Activated CD8-positive, alpha-beta T cell treated with anti-CD3 and anti-CD28 coated beads, Interleukin-2, amount 10 ng/mL, durations not matched to agents 7 days and 5 days (primary cell): Measurements from ENCODE around the gene TUBA4A. TPM values are rescaled to one million over a fixed set of nuclear protein-coding genes. Genes with fewer than 3 reads are reported as not detected.
A peak's percentile ranks its signal among the peaks of the same experiment; 100 is the strongest.

ENCODE experiments used
- ATAC-seq: fragments of 150-1000 bp; cut with Tn5 transposase; one replicate; pipeline ENCODE4 v1.10.0; 2021; ENCODE audit warnings: moderate library complexity
- CTCF ChIA-PET: fragments of 350-600 bp; sonication (Branson Sonifier 250); formaldehyde crosslinking; loops from one replicate; lab custom pipeline; 2021; ENCODE audit warnings: antibody characterized with exemption; lab: Charles Lee
- POLR2A ChIA-PET: fragments of 350-600 bp; sonication (Branson Sonifier 250); formaldehyde crosslinking; loops from one replicate; lab custom pipeline; 2021; ENCODE audit warnings: antibody characterized with exemption; lab: Charles Lee
- DNase-seq: peaks from one replicate; pipeline ENCODE4 v3.0.0-alpha.2; 2020
- H3K27ac Mint-ChIP-seq: one replicate; pipeline ENCODE4 v1.8.0; 2021; ENCODE audit warnings: mild to moderate bottlenecking, mixed read lengths
- H3K27me3 Mint-ChIP-seq: one replicate; pipeline ENCODE4 v1.8.0; 2021; ENCODE audit warnings: low read depth, mixed read lengths
- H3K36me3 Mint-ChIP-seq: one replicate; pipeline ENCODE4 v1.8.0; 2021; ENCODE audit warnings: low read depth, mixed read lengths
- H3K4me1 Mint-ChIP-seq: one replicate; pipeline ENCODE4 v1.8.0; 2021; ENCODE audit warnings: low read depth, mixed read lengths
- H3K4me3 Mint-ChIP-seq: one replicate; pipeline ENCODE4 v1.8.0; 2021; ENCODE audit warnings: mild to moderate bottlenecking, mixed read lengths
- H3K9me3 Mint-ChIP-seq: one replicate; pipeline ENCODE4 v1.8.0; 2022; ENCODE audit warnings: mixed read lengths; ENCODE audit not compliant: insufficient read depth
- total RNA-seq, 2 experiments: library from RNA; stranded (reverse); gene quantifications; one replicate each; pipeline ENCODE4 v1.2.3, GENCODE V29; 2021

Gene TUBA4A
- total RNA-seq, 2 experiments from 2014 or later, result 286 to 292 TPM

DNA sequence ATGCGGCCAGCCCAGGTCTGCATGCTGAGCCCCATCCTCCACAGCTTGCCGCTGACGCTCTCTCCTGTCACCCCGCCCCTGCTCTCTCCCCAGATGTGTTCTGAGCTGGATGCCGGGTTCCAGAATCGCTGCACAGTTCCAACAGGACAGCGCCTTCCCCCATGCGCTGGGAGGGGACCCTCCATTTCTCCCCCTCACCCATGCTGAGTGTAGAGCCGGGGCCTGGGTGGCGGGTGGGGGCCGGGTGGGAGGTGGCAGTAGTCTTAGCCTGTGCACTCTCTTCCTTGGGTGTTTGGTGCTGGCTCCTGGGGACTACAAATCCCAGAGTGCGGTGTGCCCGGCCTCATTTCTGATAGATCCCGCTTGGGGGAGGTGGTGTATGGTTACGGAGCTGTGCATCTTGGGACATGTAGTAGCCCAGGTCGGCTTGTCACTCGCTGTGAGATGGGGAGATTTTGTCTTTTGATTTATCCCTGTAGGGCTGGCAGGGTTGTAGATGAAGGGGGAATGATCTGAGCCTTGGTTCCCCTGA, 32.2 kb upstream of the TUBA4A start:
- DNase-seq, result no peak
- H3K9me3 Mint-ChIP-seq, result no peaks in the 10 kb centered on the region
- H3K4me1 Mint-ChIP-seq, result peaks cover 12% of the 10 kb centered on the region
- no peaks in the 10 kb centered on the region for H3K27me3 Mint-ChIP-seq
- ATAC-seq, result no peak
- peaks cover 22% of the 10 kb centered on the region for H3K36me3 Mint-ChIP-seq
- CTCF ChIA-PET, result interaction anchor here (0.6 to 13.6 kb wide), 3 partner anchors 7 to 74 kb away, joined by 3 to 239 read pairs (median 3); no protein-coding TSS in a partner anchor
- no peak overlapping the region for H3K4me3 Mint-ChIP-seq
- POLR2A ChIA-PET, result interaction anchor here (1.0 to 1.7 kb wide), 2 partner anchors 9 to 40 kb away, joined by 3 to 5 read pairs; partner anchors contain the start of gene STK16
- no peak overlapping the region for H3K27ac Mint-ChIP-seq

- POLR2A ChIA-PET, result interaction anchor here (1.0 to 1.7 kb wide), 2 partner anchors 9 to 33 kb away, joined by 3 to 5 read pairs; partner anchors contain the start of gene TUBA4B
- no peak for ATAC-seq
- peaks cover 15% of the 10 kb centered on the region for H3K4me1 Mint-ChIP-seq
Measured at GRCh38 chr2:219285373-219285735, 31.6 kb upstream of the TUBA4A start.

GRCh38 chr2:219284501-219285372, 31.0 kb upstream of the TUBA4A start:
- H3K27me3 Mint-ChIP-seq, result no peaks in the 10 kb centered on the region
- DNase-seq (no peak), ATAC-seq (no peak)
- H3K9me3 Mint-ChIP-seq, result no peaks in the 10 kb centered on the region
- H3K4me3 Mint-ChIP-seq, result no peak overlapping the region
- ChIA-PET POLR2A (interaction anchor here (0.6 to 1.7 kb wide), 3 partner anchors 10 to 35 kb away, joined by 3 to 5 read pairs (median 3); partner anchors contain the start of gene TUBA4B), CTCF (interaction anchor here (1.2 to 13.6 kb wide), 2 partner anchors 8 to 103 kb away, joined by 3 to 239 read pairs; partner anchors contain the start of gene DNPEP)
- H3K4me1 Mint-ChIP-seq, result peaks cover 21% of the 10 kb centered on the region
- H3K27ac Mint-ChIP-seq, result no peak overlapping the region
- peaks cover 28% of the 10 kb centered on the region for H3K36me3 Mint-ChIP-seq

More at GRCh38 chr2:219285373-219285735, 31.6 kb upstream of the TUBA4A start:
- CTCF ChIA-PET, result interaction anchor here (13.6 kb wide), 1 partner anchor 8 kb away, joined by 239 read pairs; no protein-coding TSS in a partner anchor
- no peak overlapping the region for H3K27ac Mint-ChIP-seq
- H3K4me3 Mint-ChIP-seq, result no peak overlapping the region
- H3K36me3 Mint-ChIP-seq, result peaks cover 26% of the 10 kb centered on the region
- no peaks in the 10 kb centered on the region for H3K9me3 Mint-ChIP-seq
- no peak for DNase-seq
- no peaks in the 10 kb centered on the region for H3K27me3 Mint-ChIP-seq

DNA sequence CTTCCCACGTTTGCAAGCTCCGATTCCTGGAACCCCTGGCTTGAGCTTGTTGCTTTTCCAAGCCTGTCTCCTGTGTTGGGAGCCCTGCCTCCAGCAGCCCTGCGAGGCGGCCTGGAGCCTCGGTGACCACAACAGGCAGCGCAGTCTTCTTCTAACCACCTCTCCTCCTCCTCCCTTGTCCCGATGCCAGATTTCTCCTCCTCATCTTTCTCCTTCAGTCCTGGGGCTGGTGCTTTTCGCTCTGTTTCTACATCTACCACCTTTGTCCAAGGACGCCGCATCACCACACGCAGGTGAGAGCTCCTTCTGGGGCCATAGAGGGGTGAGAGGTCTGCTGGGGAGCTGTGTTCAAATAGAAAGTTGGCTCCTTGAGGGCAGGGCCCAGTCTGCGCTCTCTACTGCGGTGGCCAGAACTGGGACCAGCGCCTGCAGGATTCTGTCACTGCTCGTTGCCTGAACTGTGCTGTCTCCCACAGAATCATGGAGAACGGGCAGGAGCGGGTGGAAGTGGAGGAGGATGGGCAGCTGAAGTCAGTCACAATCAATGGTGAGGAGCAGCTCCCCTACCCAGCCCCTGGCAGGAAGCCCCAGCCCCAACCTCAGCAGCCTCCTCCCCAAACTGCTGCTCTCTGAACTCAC, 29.3 kb upstream of the TUBA4A start:
- no peak for ATAC-seq
- Mint-ChIP-seq H3K4me1 (peaks cover 33% of the 10 kb centered on the region), H3K27ac (peak overlapping the region; percentile 8), H3K4me3 (no peak overlapping the region), H3K9me3 (no peaks in the 10 kb centered on the region), H3K27me3 (no peaks in the 10 kb centered on the region), H3K36me3 (peaks cover 28% of the 10 kb centered on the region)
- no peak for DNase-seq
- ChIA-PET POLR2A (no interaction called here), CTCF (interaction anchor here (13.6 kb wide), 1 partner anchor 10 kb away, joined by 239 read pairs; no protein-coding TSS in a partner anchor)

- Mint-ChIP-seq H3K4me1 (peaks cover 40% of the 10 kb centered on the region), H3K27me3 (no peaks in the 10 kb centered on the region), H3K9me3 (no peaks in the 10 kb centered on the region), H3K4me3 (no peak overlapping the region), H3K27ac (no peak overlapping the region), H3K36me3 (peaks cover 28% of the 10 kb centered on the region)
- ChIA-PET POLR2A (interaction anchor here (0.9 kb wide), 1 partner anchor 53 kb away, joined by 5 read pairs; the partner anchor contains the start of genes ANKZF1 and ATG9A), CTCF (interaction anchor here (0.6 to 13.6 kb wide), 2 partner anchors 11 to 27 kb away, joined by 3 to 239 read pairs; no protein-coding TSS in a partner anchor)
- ATAC-seq (no peak), DNase-seq (no peak)
Measured at GRCh38 chr2:219282375-219282774, 28.7 kb upstream of the TUBA4A start.

DNA sequence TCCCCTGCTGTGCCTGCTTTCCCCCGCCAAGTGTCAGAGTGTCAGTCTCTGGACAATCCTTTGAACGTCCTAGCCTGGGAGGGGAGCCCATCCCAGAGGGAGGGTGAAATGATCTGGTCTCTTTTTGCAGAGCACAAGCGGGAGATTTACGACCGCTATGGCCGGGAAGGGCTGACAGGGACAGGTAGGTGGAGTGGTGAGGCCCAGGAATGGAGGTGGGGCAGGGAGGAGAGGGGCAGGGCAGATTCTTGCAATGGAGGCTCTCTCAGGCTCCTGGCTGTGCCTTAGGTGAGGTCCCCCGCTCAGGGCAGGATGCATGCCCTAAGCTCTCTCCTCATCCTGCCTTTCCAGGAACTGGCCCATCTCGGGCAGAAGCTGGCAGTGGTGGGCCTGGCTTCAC, 27.9 kb upstream of the TUBA4A start:
- POLR2A ChIA-PET, result interaction anchor here (0.9 to 1.2 kb wide), 2 partner anchors 12 to 52 kb away, joined by 5 read pairs; partner anchors contain the start of genes ANKZF1 and ATG9A
- peaks cover 42% of the 10 kb centered on the region for H3K4me1 Mint-ChIP-seq

GRCh38 chr2:219280651-219281050, 26.9 kb upstream of the TUBA4A start:
- no peaks in the 10 kb centered on the region for H3K9me3 Mint-ChIP-seq
- peak overlapping the region; percentile 66 for H3K27ac Mint-ChIP-seq
- H3K4me1 Mint-ChIP-seq, result peaks cover 42% of the 10 kb centered on the region
- DNase-seq, result no peak
- ATAC-seq, result no peak
- CTCF ChIA-PET, result interaction anchor here (1.1 to 13.6 kb wide), 5 partner anchors 12 to 121 kb away, joined by 3 to 239 read pairs (median 12); no protein-coding TSS in a partner anchor
- peaks cover 28% of the 10 kb centered on the region for H3K36me3 Mint-ChIP-seq
- H3K4me3 Mint-ChIP-seq, result peak overlapping the region; percentile 93
- POLR2A ChIA-PET, result interaction anchor here (1.2 to 3.0 kb wide), 2 partner anchors 13 to 27 kb away, joined by 5 to 42 read pairs; partner anchors contain the start of genes TUBA4A and TUBA4B
- no peaks in the 10 kb centered on the region for H3K27me3 Mint-ChIP-seq

More for the DNA sequence above, 27.9 kb upstream of the TUBA4A start:
- H3K27ac Mint-ChIP-seq, result peak overlapping the region; percentile 55
- ATAC-seq (no peak), DNase-seq (no peak)
- no peaks in the 10 kb centered on the region for H3K9me3 Mint-ChIP-seq
- no peaks in the 10 kb centered on the region for H3K27me3 Mint-ChIP-seq
- H3K36me3 Mint-ChIP-seq, result peaks cover 28% of the 10 kb centered on the region
- CTCF ChIA-PET, result interaction anchor here (0.6 to 13.6 kb wide), 3 partner anchors 12 to 36 kb away, joined by 3 to 239 read pairs (median 3); partner anchors contain the start of gene STK16
- H3K4me3 Mint-ChIP-seq, result no peak overlapping the region

DNA sequence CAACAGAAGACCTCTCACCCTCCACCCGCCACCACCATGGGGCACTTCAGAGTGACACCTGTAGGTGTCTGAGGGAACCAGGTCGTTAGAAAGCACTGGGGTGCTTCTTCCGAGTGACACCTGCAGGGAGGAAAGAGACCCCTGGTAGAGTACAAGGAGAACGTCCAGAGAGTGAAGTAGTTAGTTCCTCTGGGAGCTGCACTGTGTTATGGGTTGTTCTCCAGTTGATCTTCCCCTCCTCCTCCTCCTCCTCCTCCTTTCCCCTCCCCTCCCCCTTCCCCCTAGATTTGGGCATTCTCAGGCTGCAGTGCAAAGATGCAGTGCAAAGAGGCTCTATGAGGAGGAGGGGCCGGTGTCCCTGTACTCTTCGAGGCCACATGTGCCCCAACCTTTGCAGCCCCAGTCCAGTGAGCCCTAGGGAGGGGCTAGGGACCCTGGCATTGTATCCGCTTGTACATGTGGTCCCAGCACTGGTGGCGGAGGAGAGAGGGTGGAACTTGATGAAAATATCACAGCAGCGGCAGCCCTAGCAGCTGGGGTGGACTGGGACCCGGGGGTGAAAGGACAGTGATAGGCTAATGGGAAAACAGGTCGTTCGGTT, 26.3 kb upstream of the TUBA4A start:
- DNase-seq, result no peak
- ChIA-PET POLR2A (interaction anchor here (0.7 to 3.0 kb wide), 12 partner anchors 14 to 382 kb away, joined by 3 to 42 read pairs (median 9); partner anchors contain the start of genes ANKZF1, ATG9A, CNPPD1 and GLB1L), CTCF (interaction anchor here (1.1 to 13.6 kb wide), 6 partner anchors 13 to 120 kb away, joined by 3 to 239 read pairs (median 8); no protein-coding TSS in a partner anchor)
- no peaks in the 10 kb centered on the region for H3K27me3 Mint-ChIP-seq
- no peak for ATAC-seq
- H3K36me3 Mint-ChIP-seq, result peaks cover 27% of the 10 kb centered on the region
- peak overlapping the region; percentile 93 for H3K4me3 Mint-ChIP-seq
- no peaks in the 10 kb centered on the region for H3K9me3 Mint-ChIP-seq
- peak overlapping the region; percentile 98 for H3K27ac Mint-ChIP-seq
- peaks cover 42% of the 10 kb centered on the region for H3K4me1 Mint-ChIP-seq

DNA sequence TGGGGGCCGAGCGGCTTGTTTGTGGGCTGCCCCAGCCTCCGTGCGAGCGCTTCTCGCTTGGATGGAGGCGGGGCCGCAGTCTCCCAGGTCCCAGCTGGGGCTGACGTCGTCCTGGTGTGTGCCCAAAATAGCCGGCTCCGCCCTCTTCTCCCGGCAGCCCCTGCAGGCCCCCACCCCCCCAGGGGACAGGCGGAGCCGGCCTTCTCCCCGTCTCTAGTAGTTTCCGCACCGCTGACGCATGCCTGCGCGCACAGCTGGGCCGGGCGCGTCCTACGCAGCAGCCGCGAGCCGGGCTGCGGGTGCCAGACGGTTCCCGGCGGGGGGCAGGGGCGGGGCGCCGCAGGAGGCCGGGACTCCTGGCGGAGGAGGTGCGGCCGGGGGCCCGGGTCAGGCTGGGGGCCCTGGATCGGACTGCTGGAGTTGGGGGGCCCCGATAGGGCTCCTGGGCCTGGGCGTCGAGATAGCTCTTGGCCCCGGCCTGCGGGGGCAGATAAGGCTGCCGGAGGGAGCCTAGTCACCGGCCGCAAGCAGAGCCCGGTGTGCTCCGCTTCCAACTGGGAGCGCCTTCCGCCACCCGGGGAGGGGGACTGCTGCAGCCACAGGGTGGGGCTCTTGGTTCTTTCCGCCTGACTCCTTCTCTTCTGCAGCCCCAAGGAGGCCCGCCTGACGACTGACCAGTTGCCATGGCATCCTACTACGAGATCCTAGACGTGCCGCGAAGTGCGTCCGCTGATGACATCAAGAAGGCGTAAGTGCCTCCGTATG, 25.6 kb upstream of the TUBA4A start, which contains the start of gene DNAJB2:
DNAJB2 (plus strand) TSS at position 216 of the 765 bp plus-strand sequence; CDS start at position 684, 468 bp downstream.
- H3K4me3 Mint-ChIP-seq, result peak within 1 kb of the TSS; percentile 93
- ChIA-PET POLR2A (interaction anchor here (0.6 to 3.0 kb wide), 14 partner anchors 9 to 382 kb away, joined by 3 to 42 read pairs (median 8); partner anchors contain the start of genes ANKZF1, ATG9A, CNPPD1 and GLB1L), CTCF (interaction anchor here (0.6 to 13.6 kb wide), 17 partner anchors 11 to 403 kb away, joined by 3 to 239 read pairs (median 7); partner anchors contain the start of genes CNPPD1, GLB1L, PTPRN and SLC23A3)
- DNase-seq, result peak; percentile 99
- peaks cover 27% of the 10 kb centered on the region for H3K36me3 Mint-ChIP-seq
- H3K27me3 Mint-ChIP-seq, result no peaks in the 10 kb centered on the region
- peak; percentile 92 for ATAC-seq
- peaks cover 42% of the 10 kb centered on the region for H3K4me1 Mint-ChIP-seq
- H3K27ac Mint-ChIP-seq, result peak within 1 kb of the TSS; percentile 98
- no peaks in the 10 kb centered on the region for H3K9me3 Mint-ChIP-seq
